GM12801 (cell line): ENCODE results near the gene KRT83.

ENCODE experiments used
- CTCF ChIP-seq: IDR thresholded peaks from one replicate; pipeline ENCODE4 v1.5.1; 2011; ENCODE audit warnings: control low read depth; ENCODE audit not compliant: insufficient read length; ENCODE audit errors: extremely low read depth

The KRT83 gene

DNA sequence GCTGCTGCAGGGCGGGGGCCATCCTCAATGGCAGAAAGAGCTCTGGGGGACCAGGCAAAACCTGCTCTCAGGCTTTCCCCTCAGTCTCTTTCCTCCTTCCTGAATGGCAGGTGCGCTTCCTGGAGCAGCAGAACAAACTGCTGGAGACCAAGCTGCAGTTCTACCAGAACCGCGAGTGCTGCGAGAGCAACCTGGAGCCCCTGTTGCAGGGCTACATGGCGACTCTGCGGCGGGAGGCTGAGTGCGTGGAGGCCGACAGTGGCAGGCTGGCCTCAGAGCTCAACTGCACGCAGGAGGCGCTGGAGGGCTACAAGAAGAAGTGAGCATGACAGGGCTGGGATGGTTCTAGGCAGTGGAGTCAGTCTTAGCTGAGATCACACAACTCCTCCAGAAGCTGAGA lies 22.9 kb upstream of the KRT83 start:
- TF ChIP-seq CTCF: no peak

- no peak for TF ChIP-seq CTCF
Observed at GRCh38 chr12:52343550-52343949, 22.4 kb upstream of the KRT83 start.

DNA sequence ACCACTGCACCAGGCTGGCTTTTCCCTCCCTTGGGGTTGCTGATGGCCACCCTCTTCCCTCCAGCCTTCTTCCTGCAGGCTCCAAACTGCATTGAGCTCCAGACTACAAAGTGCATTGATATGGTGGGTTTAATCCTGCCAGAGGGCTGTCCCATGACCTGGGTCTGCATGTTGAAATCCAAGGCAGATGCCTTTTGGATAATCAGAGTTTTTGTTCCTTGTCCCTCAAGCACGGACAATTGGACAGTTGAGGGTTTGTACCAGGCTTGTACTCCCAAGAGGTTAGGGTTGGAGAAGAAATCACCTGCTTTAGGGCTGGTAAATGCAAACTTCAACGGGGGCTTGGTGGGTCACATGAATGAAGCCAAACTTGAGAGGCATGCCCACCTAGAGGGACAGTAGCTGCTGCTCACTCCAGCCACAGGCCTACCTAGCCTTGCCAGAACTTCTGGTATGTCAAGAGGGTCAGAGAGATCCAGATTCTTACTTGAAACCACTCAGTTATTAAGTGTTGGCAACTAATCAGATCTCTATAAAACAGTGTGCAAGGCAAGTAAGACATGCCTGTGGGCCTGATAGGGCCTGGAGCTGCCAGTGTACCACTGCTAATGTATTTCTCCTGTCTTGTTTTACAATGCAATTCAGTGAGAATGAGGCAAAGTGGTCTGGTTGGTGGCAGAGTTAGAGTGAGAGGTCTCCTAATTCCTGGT lies 21.7 kb upstream of the KRT83 start:
- TF ChIP-seq CTCF: no peak

GRCh38 chr12:52341066-52341580 lies 19.9 kb upstream of the KRT83 start:
- no peak for TF ChIP-seq CTCF

GRCh38 chr12:52338241-52338960 lies 17.2 kb upstream of the KRT83 start:
- no peak for TF ChIP-seq CTCF

DNA sequence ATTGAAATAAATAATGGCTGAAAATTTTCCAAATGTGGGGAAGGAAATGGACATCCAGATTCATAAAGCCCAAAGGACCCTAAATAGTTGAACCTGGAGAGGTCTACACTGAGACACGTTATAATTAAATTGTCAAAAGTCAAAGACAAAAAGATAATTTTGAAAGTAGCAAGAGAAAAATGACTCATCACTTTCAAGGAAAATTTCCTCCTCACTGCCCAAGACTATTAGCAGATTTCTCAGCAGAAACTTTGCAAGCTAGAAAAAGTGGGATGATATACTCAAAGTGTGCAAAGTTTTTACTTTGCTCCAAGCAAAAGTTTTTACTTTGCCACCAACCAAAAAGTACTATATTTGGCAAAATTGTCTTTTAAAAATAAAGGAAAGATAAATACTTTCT lies 15.9 kb upstream of the KRT83 start:
- TF ChIP-seq CTCF: no peak

GRCh38 chr12:52336641-52337040 lies 15.4 kb upstream of the KRT83 start:
- TF ChIP-seq CTCF: no peak
